Astrocyte (in vitro differentiated cells and primary cell): Measurements from ENCODE around the gene ERC1.

Source experiments
- CTCF ChIP-seq: IDR thresholded peaks from 2 replicates; pipeline ENCODE4 v1.5.1; 2011; ENCODE audit warnings: low read depth, mild to moderate bottlenecking, inconsistent platforms, low read length, moderate library complexity; ENCODE audit not compliant: insufficient read depth
- EZH2 ChIP-seq: IDR thresholded peaks from 2 replicates; pipeline ENCODE4 v1.6.1; 2012; ENCODE audit warnings: mild to moderate bottlenecking, low read length, inconsistent platforms; ENCODE audit not compliant: insufficient read depth

GRCh38 chr12:1091350-1091749, 100.3 kb downstream of the ERC1 start:
- TF ChIP-seq CTCF = no peak
- no peak for TF ChIP-seq EZH2
